HepG2 (cell line): ENCODE measurements around the gene EGFL8. TPM values are rescaled to one million over a fixed set of nuclear protein-coding genes. Genes with fewer than 3 reads are reported as not detected.

ENCODE experiments used
- ADNP ChIP-seq: sonication (generic); formaldehyde crosslinking; IDR thresholded peaks from 2 replicates; pipeline ENCODE4 v1.4.0; 2020; ENCODE audit warnings: missing genetic modification reagents
- ARNTL ChIP-seq: sonication (generic); formaldehyde crosslinking; IDR thresholded peaks from 2 replicates; pipeline ENCODE4 v1.4.0; 2020; ENCODE audit warnings: mild to moderate bottlenecking, missing genetic modification reagents
- ATF7 ChIP-seq, 2 experiments: fragments of 450-650 bp in 1 of 2; sonication (generic) in 1 of 2; formaldehyde crosslinking in 1 of 2; IDR thresholded peaks; 2 replicates each; pipeline versions ENCODE4 v1.4.0 to v1.6.1; 2016 to 2020; ENCODE audit warnings: antibody characterized with exemption in 1 of 2, mild to moderate bottlenecking in 1 of 2, missing genetic modification reagents in 1 of 2
- HBP1 ChIP-seq: IDR thresholded peaks from 2 replicates; pipeline ENCODE4 v1.6.1; 2016; ENCODE audit warnings: low read depth, control low read depth
- JDP2 ChIP-seq: sonication (generic); formaldehyde crosslinking; IDR thresholded peaks from 2 replicates; pipeline ENCODE4 v1.8.1; 2022; ENCODE audit warnings: missing genetic modification reagents, borderline replicate concordance
- MYNN ChIP-seq: sonication (generic); formaldehyde crosslinking; IDR thresholded peaks from 2 replicates; pipeline ENCODE4 v1.4.0; 2020; ENCODE audit warnings: mild to moderate bottlenecking, low read depth, missing genetic modification reagents
- NCOA2 ChIP-seq: sonication (generic); formaldehyde crosslinking; IDR thresholded peaks from 2 replicates; pipeline ENCODE4 v1.8.0; 2022; ENCODE audit warnings: inconsistent platforms
- NFE2L1 ChIP-seq: sonication (generic); formaldehyde crosslinking; IDR thresholded peaks from 2 replicates; pipeline ENCODE4 v1.4.0; 2020; ENCODE audit warnings: missing genetic modification reagents, mild to moderate bottlenecking, borderline replicate concordance
- NR2F1 ChIP-seq, 2 experiments: fragments of 450-650 bp in 1 of 2; formaldehyde crosslinking in 1 of 2; IDR thresholded peaks; 2 replicates each; pipeline versions ENCODE4 v1.5.0 to v1.6.1; 2016 to 2020; ENCODE audit warnings: mild to moderate bottlenecking in 1 of 2, missing compliant biosample characterization in 1 of 2, missing genetic modification reagents in 1 of 2, moderate library complexity in 1 of 2
- NR2F6 ChIP-seq, 2 experiments: IDR thresholded peaks; 2 replicates each; pipeline ENCODE4 v1.6.1; 2016; ENCODE audit warnings: antibody characterized with exemption in 1 of 2, mild to moderate bottlenecking in 1 of 2
- SMAD3 ChIP-seq: sonication (generic); formaldehyde crosslinking; IDR thresholded peaks from 2 replicates; pipeline ENCODE4 v1.4.0; 2020; ENCODE audit warnings: missing genetic modification reagents
- SMARCC2 ChIP-seq: fragments of 450-650 bp; IDR thresholded peaks from 2 replicates; pipeline ENCODE4 v1.6.1; 2017; ENCODE audit warnings: antibody characterized with exemption, mild to moderate bottlenecking
- YEATS4 ChIP-seq: sonication (generic); formaldehyde crosslinking; IDR thresholded peaks from 2 replicates; pipeline ENCODE4 v1.4.0; 2020; ENCODE audit warnings: missing genetic modification reagents, borderline replicate concordance
- ZIK1 ChIP-seq: sonication (generic); formaldehyde crosslinking; IDR thresholded peaks from 2 replicates; pipeline ENCODE4 v1.5.0; 2020; ENCODE audit warnings: mild to moderate bottlenecking, low read depth, missing genetic modification reagents, borderline replicate concordance
- ZNF569 ChIP-seq: sonication (generic); formaldehyde crosslinking; IDR thresholded peaks from 2 replicates; pipeline ENCODE4 v1.5.0; 2020; ENCODE audit warnings: mild to moderate bottlenecking, missing genetic modification reagents, moderate library complexity, borderline replicate concordance
- polyA plus RNA-seq, 8 experiments: library from polyadenylated mRNA; depleted of rRNA in 3 of 8; stranded (reverse) in 7 of 8; unstranded in 1 of 8; fragments of >200 nt; fragmentation: Illumina TruSeq in 4 of 8; extraction: Trizol in 4 of 8; gene quantifications; 2 replicates each; pipeline versions ENCODE4 v1.2.1 to v1.2.3, GENCODE V29; 2011 to 2016; ENCODE audit warnings: low read depth in 4 of 8, missing spikeins in 1 of 8, mixed read lengths in 1 of 8; ENCODE audit not compliant: insufficient read depth in 1 of 8
- total RNA-seq, 5 experiments: library from RNA; depleted of rRNA; stranded (reverse); fragments of >200 nt; fragmentation: Illumina TruSeq; extraction: Trizol; gene quantifications; 2 replicates each; pipeline ENCODE4 v1.2.3, GENCODE V29; 2016; ENCODE audit warnings: low read depth in 1 of 5
- TF ChIP-seq, protein P1 (sequence below): sonication (generic); formaldehyde crosslinking; IDR thresholded peaks from 2 replicates; pipeline ENCODE4 v1.4.0; 2020; ENCODE audit warnings: missing genetic modification reagents, low read depth, mild to moderate bottlenecking, borderline replicate concordance
- TF ChIP-seq, protein P2 (sequence below): sonication (generic); formaldehyde crosslinking; IDR thresholded peaks from 2 replicates; pipeline ENCODE4 v1.4.0; 2020; ENCODE audit warnings: missing genetic modification reagents; ENCODE audit errors: not compliant biosample characterization
- TF ChIP-seq, protein P3 (sequence below): IDR thresholded peaks from 2 replicates; pipeline ENCODE4 v1.6.1; 2018; ENCODE audit warnings: missing genetic modification reagents, mild to moderate bottlenecking, missing compliant biosample characterization
- TF ChIP-seq, protein P4 (sequence below): sonication (generic); formaldehyde crosslinking; IDR thresholded peaks from 2 replicates; pipeline ENCODE4 v1.5.0; 2020; ENCODE audit warnings: mild to moderate bottlenecking, missing genetic modification reagents

The EGFL8 gene
- total and polyA plus RNA-seq, 2 of the 13 experiments (the other 11 are each of a cell fraction or from before 2014, with no cell fraction given), result 10.0 to 11.5 TPM

GRCh38 chr6:32178547-32179440, 14.4 kb downstream of the EGFL8 start (continued):
- TF ChIP-seq ATF7 (IDR thresholded peaks at IDR 0.05) (no peak), ATF7 (CRISPR knock-in tag; IDR thresholded peaks at IDR 0.05) (no peak), HBP1 (0 out of 2 replicates have a peak, but pooled peaks have one; percentile 19), YEATS4 (CRISPR knock-in tag) (peak; percentile 48), MYNN (no peak), NR2F1 (CRISPR knock-in tag; IDR thresholded peaks at IDR 0.05) (peak in 1 of 2 experiments; percentile 41; a peak in 2 of 4 replicates), ARNTL (CRISPR knock-in tag) (no peak), NR2F6 (IDR thresholded peaks at IDR 0.05) (no peak), NR2F6 (CRISPR knock-in tag; IDR thresholded peaks at IDR 0.05) (no peak), ZIK1 (no peak), NCOA2 (CRISPR knock-in tag) (peak; percentile 20; the same call in 1 of the 2 replicates), SMAD3 (CRISPR knock-in tag) (peak; percentile 62; the same call in 1 of the 2 replicates), NFE2L1 (CRISPR knock-in tag) (no peak), JDP2 (no peak), ZNF569 (CRISPR knock-in tag) (no peak), SMARCC2 (no peak), ADNP (CRISPR knock-in tag) (no peak)
- TF ChIP-seq, protein P1, sequence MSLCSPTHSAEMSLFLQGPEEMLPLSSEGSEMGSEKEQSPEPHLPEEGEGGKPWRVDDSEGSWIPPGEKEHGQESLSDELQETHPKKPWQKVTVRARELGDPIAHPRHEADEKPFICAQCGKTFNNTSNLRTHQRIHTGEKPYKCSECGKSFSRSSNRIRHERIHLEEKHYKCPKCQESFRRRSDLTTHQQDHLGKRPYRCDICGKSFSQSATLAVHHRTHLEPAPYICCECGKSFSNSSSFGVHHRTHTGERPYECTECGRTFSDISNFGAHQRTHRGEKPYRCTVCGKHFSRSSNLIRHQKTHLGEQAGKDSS (CRISPR knock-in tag), result 0 out of 2 replicates have a peak, but pooled peaks have one; percentile 20
- TF ChIP-seq, protein P2, sequence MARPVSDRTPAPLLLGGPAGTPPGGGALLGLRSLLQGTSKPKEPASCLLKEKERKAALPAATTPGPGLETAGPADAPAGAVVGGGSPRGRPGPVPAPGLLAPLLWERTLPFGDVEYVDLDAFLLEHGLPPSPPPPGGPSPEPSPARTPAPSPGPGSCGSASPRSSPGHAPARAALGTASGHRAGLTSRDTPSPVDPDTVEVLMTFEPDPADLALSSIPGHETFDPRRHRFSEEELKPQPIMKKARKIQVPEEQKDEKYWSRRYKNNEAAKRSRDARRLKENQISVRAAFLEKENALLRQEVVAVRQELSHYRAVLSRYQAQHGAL (CRISPR knock-in tag), result no peak
- TF ChIP-seq, protein P3, sequence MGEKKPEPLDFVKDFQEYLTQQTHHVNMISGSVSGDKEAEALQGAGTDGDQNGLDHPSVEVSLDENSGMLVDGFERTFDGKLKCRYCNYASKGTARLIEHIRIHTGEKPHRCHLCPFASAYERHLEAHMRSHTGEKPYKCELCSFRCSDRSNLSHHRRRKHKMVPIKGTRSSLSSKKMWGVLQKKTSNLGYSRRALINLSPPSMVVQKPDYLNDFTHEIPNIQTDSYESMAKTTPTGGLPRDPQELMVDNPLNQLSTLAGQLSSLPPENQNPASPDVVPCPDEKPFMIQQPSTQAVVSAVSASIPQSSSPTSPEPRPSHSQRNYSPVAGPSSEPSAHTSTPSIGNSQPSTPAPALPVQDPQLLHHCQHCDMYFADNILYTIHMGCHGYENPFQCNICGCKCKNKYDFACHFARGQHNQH (CRISPR knock-in tag), result no peak
- TF ChIP-seq, protein P4, sequence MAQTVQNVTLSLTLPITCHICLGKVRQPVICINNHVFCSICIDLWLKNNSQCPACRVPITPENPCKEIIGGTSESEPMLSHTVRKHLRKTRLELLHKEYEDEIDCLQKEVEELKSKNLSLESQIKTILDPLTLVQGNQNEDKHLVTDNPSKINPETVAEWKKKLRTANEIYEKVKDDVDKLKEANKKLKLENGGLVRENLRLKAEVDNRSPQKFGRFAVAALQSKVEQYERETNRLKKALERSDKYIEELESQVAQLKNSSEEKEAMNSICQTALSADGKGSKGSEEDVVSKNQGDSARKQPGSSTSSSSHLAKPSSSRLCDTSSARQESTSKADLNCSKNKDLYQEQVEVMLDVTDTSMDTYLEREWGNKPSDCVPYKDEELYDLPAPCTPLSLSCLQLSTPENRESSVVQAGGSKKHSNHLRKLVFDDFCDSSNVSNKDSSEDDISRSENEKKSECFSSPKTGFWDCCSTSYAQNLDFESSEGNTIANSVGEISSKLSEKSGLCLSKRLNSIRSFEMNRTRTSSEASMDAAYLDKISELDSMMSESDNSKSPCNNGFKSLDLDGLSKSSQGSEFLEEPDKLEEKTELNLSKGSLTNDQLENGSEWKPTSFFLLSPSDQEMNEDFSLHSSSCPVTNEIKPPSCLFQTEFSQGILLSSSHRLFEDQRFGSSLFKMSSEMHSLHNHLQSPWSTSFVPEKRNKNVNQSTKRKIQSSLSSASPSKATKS, result no peak
